Mesenteric fat pad (tissue), 1 donor: ENCODE results near the gene IFFO2. TPM values are rescaled to one million over a fixed set of nuclear protein-coding genes. Genes with fewer than 3 reads are reported as not detected.

Source experiments
- DNase-seq: peaks from one replicate; pipeline ENCODE4 v3.0.0-alpha.2; 2020; ENCODE audit warnings: low spot score
- total RNA-seq: library from RNA; stranded (reverse); fragmentation: NEBNext Ultra II Directional; extraction: Animal tissue kit (Norgen Biotek cat#: 25700); gene quantifications from one replicate; pipeline ENCODE4 v1.2.1, GENCODE V29; 2021
- donor health status: DM: yes; HTN: yes; CAD: no.

Gene IFFO2
- total RNA-seq, 1 donor from 2014 or later = 10.1 TPM

DNA sequence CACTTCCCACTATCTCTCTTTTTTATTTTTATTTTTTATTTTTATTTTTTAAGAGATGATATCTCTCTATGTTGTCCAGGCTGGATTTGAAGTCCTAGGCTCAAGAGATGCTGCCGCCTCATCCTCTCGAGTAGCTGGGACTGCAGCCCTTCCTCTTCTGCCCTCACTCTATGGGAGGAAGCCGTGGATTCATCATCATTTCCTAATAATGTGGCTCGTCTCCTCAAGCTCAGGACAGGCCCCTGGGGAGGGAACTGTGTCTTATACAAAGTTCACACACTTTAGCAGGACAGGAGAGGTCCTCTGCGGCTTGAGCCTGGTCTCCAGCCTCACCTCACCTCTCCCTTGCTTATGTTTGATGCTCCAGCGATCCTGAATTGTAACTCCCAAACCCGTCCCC lies 16.5 kb upstream of the IFFO2 start:
- peak; percentile 60 for DNase-seq

- DNase-seq = no peak
Measured at GRCh38 chr1:18972531-18972930, 16.1 kb upstream of the IFFO2 start.

DNA sequence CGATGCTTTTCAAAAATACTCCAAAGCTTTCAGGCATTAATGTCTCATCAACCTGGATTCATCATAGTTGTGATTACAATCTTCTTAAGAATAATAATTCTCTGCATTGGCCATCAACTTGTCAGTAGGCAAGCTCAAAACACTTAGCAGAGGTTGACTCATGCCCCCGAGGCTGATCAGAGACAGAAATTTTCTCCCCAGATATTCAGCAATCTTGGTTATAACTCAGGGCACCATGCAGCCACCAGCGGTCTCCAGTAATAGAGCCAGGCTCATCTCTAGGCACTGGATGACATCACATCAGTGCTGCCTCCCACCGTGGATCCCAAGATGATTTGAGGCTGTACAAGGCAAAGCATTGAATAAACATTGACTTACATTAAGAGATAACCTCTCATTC lies 14.3 kb upstream of the IFFO2 start:
- DNase-seq = peak; percentile 47

DNA sequence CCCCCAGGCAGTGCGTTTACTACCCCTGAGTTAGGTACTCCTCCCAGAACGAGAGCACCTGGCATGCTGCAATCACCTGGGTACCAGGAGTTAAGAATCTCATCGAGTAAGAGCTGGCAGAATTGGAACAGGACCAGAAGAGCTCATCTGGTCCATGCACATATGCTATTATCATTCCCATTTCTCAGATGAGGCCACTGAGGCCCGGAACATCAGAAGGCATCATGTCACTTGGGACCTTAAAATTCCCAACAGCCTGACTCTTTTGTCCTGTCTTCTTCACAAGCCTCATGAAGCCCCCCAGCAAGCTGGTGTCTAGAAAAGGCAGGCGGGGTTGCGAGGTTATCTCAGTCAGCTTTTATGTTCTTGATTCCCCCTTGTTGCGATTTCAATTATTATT lies 13.9 kb upstream of the IFFO2 start:
- peak; percentile 37 for DNase-seq

- DNase-seq = peak; percentile 11
Measured at GRCh38 chr1:18967066-18967690, 10.7 kb upstream of the IFFO2 start.

DNA sequence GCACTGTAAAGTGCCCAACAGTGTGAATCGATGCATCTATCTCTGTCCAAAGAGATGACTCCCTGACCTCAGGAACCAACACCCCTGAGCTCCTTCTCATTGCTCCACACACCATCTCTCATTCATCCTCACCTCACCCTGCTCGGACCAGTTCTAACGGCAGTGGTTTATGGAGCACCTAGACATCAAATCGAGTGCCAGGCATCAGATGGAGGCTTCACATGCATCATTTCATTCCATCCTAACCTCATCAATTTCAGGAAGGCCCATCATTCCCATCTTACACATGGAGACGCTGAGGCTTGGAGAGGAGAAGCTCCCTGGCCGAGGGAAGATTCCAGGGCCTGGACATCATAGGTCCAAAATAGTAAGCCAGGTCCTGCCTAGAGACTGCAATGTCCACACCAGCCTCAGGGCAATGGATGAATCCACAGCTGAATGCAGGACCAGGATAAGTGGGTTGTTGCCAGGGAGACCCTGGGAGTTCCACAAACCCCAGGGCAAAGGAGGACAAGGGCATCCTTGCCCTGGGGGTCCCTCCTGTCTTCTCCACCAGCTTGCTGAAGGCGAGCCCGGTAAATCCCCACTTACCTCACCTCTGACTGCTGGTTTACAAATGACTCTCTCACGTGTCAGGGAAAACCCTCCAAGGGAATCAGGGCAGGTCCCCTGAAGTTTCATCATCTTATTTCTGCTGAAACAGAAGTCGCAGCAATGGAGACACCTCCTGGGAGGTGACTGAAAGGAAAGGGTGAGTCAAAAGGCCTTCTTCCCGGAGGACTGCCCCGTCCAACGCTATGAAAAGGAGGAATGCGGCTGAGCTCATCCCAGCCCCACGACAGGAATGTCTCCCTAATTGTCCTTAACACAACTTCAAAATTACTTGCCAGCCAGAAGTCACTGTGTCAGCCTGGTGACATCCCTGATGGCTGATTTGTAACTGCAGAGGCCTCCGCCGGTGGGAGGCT lies 9.0 kb upstream of the IFFO2 start:
- DNase-seq = peak; percentile 65

DNA sequence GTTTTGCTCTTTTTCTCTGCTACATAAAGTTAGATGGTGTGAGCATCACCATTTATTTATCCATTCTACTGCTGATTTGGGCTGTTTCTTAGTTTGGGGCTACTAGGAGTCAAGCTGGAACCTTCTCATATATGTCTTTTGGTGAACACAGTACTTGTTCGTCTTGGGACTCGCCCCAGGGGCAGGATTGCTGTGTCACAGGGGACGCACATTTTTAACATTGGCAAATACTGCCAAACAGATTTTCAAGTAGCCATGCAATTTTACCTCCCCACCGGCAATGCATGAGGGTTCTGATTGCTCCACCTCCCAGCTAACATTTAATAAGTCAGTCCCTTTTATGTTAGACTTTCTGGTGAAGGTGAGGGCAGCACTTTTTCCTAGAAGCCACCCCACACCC lies 7.5 kb upstream of the IFFO2 start:
- DNase-seq = no peak

GRCh38 chr1:18962855-18963737 lies 6.6 kb upstream of the IFFO2 start:
- peak; percentile 26 for DNase-seq

DNA sequence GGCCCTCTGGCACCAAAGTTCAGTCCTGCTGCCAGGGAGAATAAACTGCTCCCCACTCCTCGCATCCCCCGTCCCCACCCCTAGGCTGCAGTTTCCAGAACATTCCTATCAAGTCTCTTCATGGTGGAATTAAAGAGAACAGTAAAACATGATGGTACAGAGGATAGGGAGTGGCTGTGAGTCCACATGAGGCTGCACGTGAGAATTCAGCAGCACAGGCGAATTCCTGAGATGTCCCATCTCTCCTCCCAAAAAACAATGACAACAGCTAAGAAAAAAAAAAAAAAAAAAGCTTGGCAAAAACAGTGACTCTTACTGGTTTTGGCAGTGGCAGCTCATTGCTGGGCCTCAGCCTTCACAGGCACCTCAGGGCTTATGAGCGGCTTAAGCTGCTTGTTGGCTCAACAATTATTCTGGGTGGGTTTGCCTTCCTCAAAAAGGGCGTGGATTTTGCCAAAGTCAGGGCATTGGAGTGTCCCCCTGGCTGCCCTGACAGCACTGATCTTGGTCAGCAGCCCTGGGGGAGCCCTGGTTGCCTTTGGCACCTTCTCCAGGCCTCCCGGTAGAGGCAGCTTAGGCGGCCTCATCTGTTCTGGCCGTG lies 5.7 kb upstream of the IFFO2 start:
- peak; percentile 75 for DNase-seq

DNA sequence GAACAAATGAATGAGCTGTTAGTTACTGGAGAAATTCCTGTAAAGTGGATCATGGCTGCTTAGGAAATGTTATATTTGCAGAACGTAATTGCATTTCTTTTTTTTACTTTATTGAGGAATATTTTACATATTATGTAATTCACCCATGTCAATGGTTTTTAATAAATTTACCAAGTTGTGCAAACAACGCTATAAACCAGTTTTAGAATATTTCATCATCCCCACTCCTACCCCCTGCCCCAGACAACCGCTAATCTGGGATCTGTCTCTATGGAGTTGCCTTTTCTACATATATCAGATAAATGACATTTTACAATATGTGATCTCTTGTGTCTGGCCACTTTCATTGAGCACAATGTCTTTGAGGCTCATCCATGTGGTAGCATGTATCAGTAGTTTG lies 4.3 kb upstream of the IFFO2 start:
- no peak for DNase-seq

GRCh38 chr1:18960409-18960808 lies 3.9 kb upstream of the IFFO2 start:
- no peak for DNase-seq

GRCh38 chr1:18959591-18959990 lies 3.1 kb upstream of the IFFO2 start:
- no peak for DNase-seq

- DNase-seq = no peak
Measured at GRCh38 chr1:18957532-18958300, 1.2 kb upstream of the IFFO2 start.

- DNase-seq = no peak
Measured at GRCh38 chr1:18957136-18957521, 653 bp upstream of the IFFO2 start.

DNA sequence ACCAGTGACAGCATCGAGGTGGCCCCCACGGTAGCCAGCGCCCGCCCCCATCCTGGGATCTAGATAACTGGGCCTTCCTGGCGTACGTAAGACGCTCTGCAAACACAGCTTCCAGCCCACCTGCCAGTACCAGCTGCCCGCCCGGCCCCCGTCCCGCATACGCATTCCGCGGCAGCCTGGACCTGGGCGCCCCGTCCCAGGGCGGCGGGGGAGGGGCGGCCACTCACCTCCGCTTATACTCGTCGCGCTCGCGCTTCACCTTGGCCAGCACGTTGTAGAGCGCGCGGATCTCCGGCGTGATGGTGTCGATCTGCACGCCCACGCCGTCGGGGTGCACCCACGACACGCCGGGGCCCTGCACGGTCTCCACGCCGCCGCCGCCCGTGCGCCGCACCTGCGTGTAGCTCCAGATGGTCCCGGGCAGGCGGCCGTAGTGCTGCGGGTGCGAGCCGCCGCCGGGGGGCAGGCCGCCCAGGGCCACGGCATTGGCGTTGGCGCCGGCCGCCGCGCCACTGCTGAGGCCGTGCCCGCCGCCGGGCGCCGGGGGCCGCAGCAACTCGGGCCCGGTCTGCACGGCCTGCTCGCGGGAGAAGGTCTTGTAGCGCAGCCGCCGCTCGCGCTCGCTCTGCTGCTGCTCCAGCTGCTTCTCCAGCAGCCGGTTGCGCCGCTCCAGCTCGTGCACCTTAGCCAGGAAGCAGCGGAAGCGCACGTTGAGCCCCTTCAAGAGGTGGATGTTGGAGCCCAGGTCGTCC lies 859 bp downstream of the IFFO2 start:
- DNase-seq = no peak

- DNase-seq = no peak
Measured at GRCh38 chr1:18955131-18955440, 1.4 kb downstream of the IFFO2 start.

DNA sequence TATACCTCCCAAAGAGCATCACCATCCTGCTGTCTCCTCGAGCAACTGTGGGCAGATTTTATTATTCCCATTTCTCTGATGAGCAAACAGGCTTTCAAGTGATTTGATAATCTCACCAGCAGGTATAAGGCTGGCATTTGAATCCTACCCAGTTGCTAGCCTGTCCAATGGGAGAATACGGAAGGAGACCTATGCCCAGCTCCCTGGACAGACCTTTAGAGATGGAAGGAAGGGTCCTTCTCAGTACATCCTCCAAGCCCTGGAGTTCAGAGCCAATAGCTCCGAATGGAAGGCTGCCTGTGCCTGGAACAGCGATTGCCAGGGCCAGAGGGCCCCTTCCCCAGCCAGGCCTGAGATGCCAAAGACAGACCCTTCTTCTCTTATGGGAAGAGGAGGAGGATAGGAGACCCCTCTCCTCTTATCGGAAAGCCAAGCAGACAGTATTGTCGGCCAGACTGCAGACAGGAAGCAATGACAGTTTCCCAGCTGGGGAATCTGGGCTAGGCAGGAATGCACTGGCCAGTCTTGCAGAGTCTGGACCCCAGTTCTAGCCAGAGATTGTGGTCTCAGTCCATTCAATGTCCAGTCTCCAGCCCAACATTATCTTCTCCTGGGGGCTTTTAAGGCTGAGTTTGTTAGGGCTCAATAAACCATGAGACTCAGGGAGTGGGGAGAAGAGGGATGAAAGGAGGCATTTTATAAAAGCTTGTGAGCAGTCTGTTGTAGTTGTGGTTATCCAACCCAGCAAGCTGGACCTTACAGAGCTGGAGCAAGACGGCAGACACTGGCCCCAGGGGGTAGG lies 2.0 kb downstream of the IFFO2 start:
- no peak for DNase-seq

DNA sequence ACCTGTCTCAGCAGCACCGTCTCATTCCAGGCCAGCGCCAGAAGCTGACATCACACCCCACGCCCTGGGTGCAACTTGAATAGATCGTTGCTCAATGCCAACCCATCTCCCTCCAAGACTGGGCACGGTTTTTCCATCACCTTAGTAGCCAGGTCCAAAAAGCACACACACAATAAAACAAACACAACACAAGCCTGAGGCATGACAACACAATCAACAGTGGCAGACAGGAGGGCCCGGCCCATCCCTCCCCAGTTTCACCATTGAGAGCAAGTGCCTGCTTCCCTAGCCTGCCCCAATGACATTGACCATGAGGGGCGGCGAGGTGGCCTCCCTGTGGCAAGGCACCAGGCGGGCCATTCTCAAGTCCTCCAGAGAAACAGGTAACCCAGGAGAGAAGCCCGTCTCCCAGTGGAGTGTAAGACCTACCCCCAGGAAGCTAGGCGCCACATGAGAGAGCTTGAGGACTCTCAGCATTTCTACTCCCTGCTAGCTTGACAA lies 2.7 kb downstream of the IFFO2 start:
- DNase-seq = no peak
